ENCODE measurements around the gene DCAF4L1. TPM values are rescaled to one million over a fixed set of nuclear protein-coding genes. Genes with fewer than 3 reads are reported as not detected.

The DCAF4L1 gene
- total RNA-seq = 0.13 and 0.48 TPM in 2 replicates

- no peak for DNase-seq (ENCODE audit: low read depth)
- H3K36me3 ChIP-seq (ENCODE audit: control insufficient read depth, insufficient read depth, low read length) = no peaks in the 10 kb centered on the region
- no peak for TF ChIP-seq CTCF (IDR thresholded peaks at IDR 0.05; ENCODE audit: insufficient read depth, low read length, poor library complexity, severe bottlenecking)
- H3K4me3 ChIP-seq (ENCODE audit: low read depth, low read length) = no peak within 1 kb of the TSS
- H3K27me3 ChIP-seq (ENCODE audit: control insufficient read depth, insufficient read depth, low read length) = no peaks in the 10 kb centered on the region
Measured at GRCh38 chr4:41981456-41981855, at the start of gene DCAF4L1. Gene DCAF4L1, plus strand, starts transcription at chr4:41981756. Its CDS starts 37 bp downstream, at chr4:41981793.

- Histone ChIP-seq H3K27me3 (ENCODE audit: control insufficient read depth, insufficient read depth, low read length) (no peaks in the 10 kb centered on the region), H3K4me3 (ENCODE audit: low read depth, low read length) (no peak overlapping the region), H3K36me3 (ENCODE audit: control insufficient read depth, insufficient read depth, low read length) (no peaks in the 10 kb centered on the region)
- no peak for DNase-seq (ENCODE audit: low read depth)
- no peak for TF ChIP-seq CTCF (IDR thresholded peaks at IDR 0.05; ENCODE audit: insufficient read depth, low read length, poor library complexity, severe bottlenecking)
Measured at GRCh38 chr4:41932988-41933387, 48.6 kb upstream of the DCAF4L1 start.

- no peak for TF ChIP-seq CTCF (IDR thresholded peaks at IDR 0.05; ENCODE audit: insufficient read depth, low read length, poor library complexity, severe bottlenecking)
- no peak for DNase-seq (ENCODE audit: low read depth)
Measured at GRCh38 chr4:41933997-41934503, 47.5 kb upstream of the DCAF4L1 start.

GRCh38 chr4:41934514-41934900 is 47.0 kb upstream of the DCAF4L1 start:
- no peak for DNase-seq (ENCODE audit: low read depth)
- no peaks in the 10 kb centered on the region for H3K36me3 ChIP-seq (ENCODE audit: control insufficient read depth, insufficient read depth, low read length)
- peak overlapping the region; percentile 62 for H3K4me3 ChIP-seq (ENCODE audit: low read depth, low read length)
- TF ChIP-seq CTCF (IDR thresholded peaks at IDR 0.05; ENCODE audit: insufficient read depth, low read length, poor library complexity, severe bottlenecking) = no peak
- no peaks in the 10 kb centered on the region for H3K27me3 ChIP-seq (ENCODE audit: control insufficient read depth, insufficient read depth, low read length)

More at GRCh38 chr4:41933997-41934503, 47.5 kb upstream of the DCAF4L1 start:
- Histone ChIP-seq H3K27me3 (ENCODE audit: control insufficient read depth, insufficient read depth, low read length) (no peaks in the 10 kb centered on the region), H3K4me3 (ENCODE audit: low read depth, low read length) (no peak overlapping the region), H3K36me3 (ENCODE audit: control insufficient read depth, insufficient read depth, low read length) (no peaks in the 10 kb centered on the region)

GRCh38 chr4:41934901-41935651 is 46.5 kb upstream of the DCAF4L1 start, which contains the start of gene TMEM33:
Gene TMEM33, plus strand, starts transcription at chr4:41935429. Its CDS starts 56 bp downstream, at chr4:41935485.
- peak within 1 kb of the TSS; percentile 62 for H3K4me3 ChIP-seq (ENCODE audit: low read depth, low read length)
- H3K27me3 ChIP-seq (ENCODE audit: control insufficient read depth, insufficient read depth, low read length) = no peaks in the 10 kb centered on the region
- no peaks in the 10 kb centered on the region for H3K36me3 ChIP-seq (ENCODE audit: control insufficient read depth, insufficient read depth, low read length)
- DNase-seq (ENCODE audit: low read depth) = peak; percentile 60
- no peak for TF ChIP-seq CTCF (IDR thresholded peaks at IDR 0.05; ENCODE audit: insufficient read depth, low read length, poor library complexity, severe bottlenecking)
